K562 (cell line): Measurements from ENCODE around the gene IFFO2.

Source experiments
- BACH1 ChIP-seq: fragments of 200-800 bp; sonication (Bioruptor generic); IDR thresholded peaks from 2 replicates; pipeline ENCODE4 v1.6.1; 2016; ENCODE audit warnings: missing genetic modification characterization, missing compliant biosample characterization
- BRCA1 ChIP-seq, 2 experiments: fragments of 450-650 bp in 1 of 2; sonication (generic) in 1 of 2; formaldehyde crosslinking in 1 of 2; IDR thresholded peaks; 2 replicates each; pipeline versions ENCODE4 v1.5.0 to v1.6.1; 2017 to 2020; ENCODE audit warnings: mild to moderate bottlenecking in 1 of 2, missing genetic modification reagents in 1 of 2
- CBX1 ChIP-seq: sonication (generic); IDR thresholded peaks from 2 replicates; pipeline ENCODE4 v1.6.1; 2016; ENCODE audit warnings: antibody characterized with exemption, low read depth, mild to moderate bottlenecking
- CTCF ChIP-seq, 3 experiments: IDR thresholded peaks in 2 of 3; conservative IDR thresholded peaks in 1 of 3; 2 replicates each; pipeline ENCODE4 v1.5.1; 2011 to 2012; ENCODE audit warnings: low read length in 3 of 3, mild to moderate bottlenecking in 3 of 3, control low read depth in 2 of 3, improper control_type of control experiment in 1 of 3, inconsistent platforms in 1 of 3, low read depth in 1 of 3, mixed read lengths in 1 of 3, moderate library complexity in 1 of 3; ENCODE audit not compliant: insufficient read depth in 2 of 3
- DDX20 ChIP-seq: fragments of 450-650 bp; IDR thresholded peaks from 2 replicates; pipeline ENCODE4 v1.6.1; 2016; ENCODE audit warnings: missing genetic modification characterization, low read depth, mild to moderate bottlenecking, missing compliant biosample characterization, moderate library complexity
- E2F6 ChIP-seq, 2 experiments: IDR thresholded peaks; 2 replicates each; pipeline ENCODE4 v1.6.1; 2011; ENCODE audit warnings: borderline replicate concordance in 1 of 2, control low read depth in 1 of 2, low read depth in 1 of 2, low read length in 1 of 2, mild to moderate bottlenecking in 1 of 2, mixed read lengths in 1 of 2, moderate library complexity in 1 of 2; ENCODE audit not compliant: insufficient read depth in 1 of 2, insufficient read length in 1 of 2, poor library complexity in 1 of 2, severe bottlenecking in 1 of 2; ENCODE audit errors: extremely low read depth in 1 of 2
- ETV5 ChIP-seq: sonication (generic); formaldehyde crosslinking; IDR thresholded peaks from 2 replicates; pipeline ENCODE4 v1.4.0; 2020; ENCODE audit warnings: low read depth, mild to moderate bottlenecking, missing genetic modification reagents
- EZH2 ChIP-seq: IDR thresholded peaks from 2 replicates; pipeline ENCODE4 v1.6.1; 2012; ENCODE audit warnings: low read depth, mild to moderate bottlenecking, inconsistent platforms, low read length, borderline replicate concordance
- MECOM ChIP-seq: fragments of 250-450 bp; sonication (Bioruptor Pico); IDR thresholded peaks from 2 replicates; pipeline ENCODE4 v1.8.0; 2022; ENCODE audit warnings: inconsistent platforms
- POLR2AphosphoS5 ChIP-seq: IDR thresholded peaks from 2 replicates; pipeline ENCODE4 v1.6.1; 2011; ENCODE audit warnings: mild to moderate bottlenecking, low read depth, low read length, moderate library complexity; ENCODE audit not compliant: control insufficient read depth, insufficient read depth
- RFX7 ChIP-seq: fragments of 250-450 bp; sonication (Bioruptor Pico); IDR thresholded peaks from 2 replicates; pipeline ENCODE4 v1.5.1; 2021; ENCODE audit warnings: mild to moderate bottlenecking
- U2AF2 ChIP-seq: fragments of 200-400 bp; formaldehyde crosslinking; optimal IDR thresholded peaks from 2 replicates; pipeline ENCODE3; 2017; ENCODE audit warnings: low read depth, mild to moderate bottlenecking, low read length
- ZNF445 ChIP-seq: fragments of 250-450 bp; sonication (Bioruptor Pico); IDR thresholded peaks from 2 replicates; pipeline ENCODE4 v1.4.0; 2020; ENCODE audit warnings: low read depth, mild to moderate bottlenecking, moderate library complexity

GRCh38 chr1:18928406-18928805, 28.1 kb downstream of the IFFO2 start:
- TF ChIP-seq ZNF445 (no peak), MECOM (CRISPR knock-in tag) (no peak), POLR2AphosphoS5 (no peak), E2F6 (IDR thresholded peaks at IDR 0.05; ENCODE audit: borderline replicate concordance in 1 of 2, extremely low read depth in 1 of 2, insufficient read depth in 1 of 2, insufficient read length in 1 of 2, low read depth in 1 of 2, low read length in 1 of 2, poor library complexity in 1 of 2, severe bottlenecking in 1 of 2) (no peak), BACH1 (tag) (no peak), CTCF (IDR thresholded peaks at IDR 0.05 in 2 of 3, conservative IDR thresholded peaks at IDR 0.05 in 1 of 3; ENCODE audit: insufficient read depth in 2 of 3, low read depth in 1 of 3, low read length in 3 of 3) (no peak), DDX20 (tag) (no peak), CBX1 (no peak), BRCA1 (IDR thresholded peaks at IDR 0.05) (no peak), BRCA1 (CRISPR knock-in tag; IDR thresholded peaks at IDR 0.05) (no peak), EZH2 (no peak), ETV5 (CRISPR knock-in tag) (no peak), RFX7 (no peak), U2AF2 (no peak)
